Measurements from ENCODE around the gene IL23R.

- TF ChIP-seq CTCF (IDR thresholded peaks at IDR 0.05) (no peak), POLR2A (IDR thresholded peaks at IDR 0.05) (no peak)
Measured at GRCh38 chr1:67200755-67201154, 34.5 kb downstream of the IL23R start.
